HTERT RPE-1 (cell line): ENCODE data around the gene NAALAD2.
"Not testable (repeated sequence)": the region's sequence is repeated elsewhere in the genome, so short reads cannot be mapped to it uniquely, and the experiment has no call there.

Experiments used
- in situ Hi-C: fragments of 300-500 bp; cut with MboI; formaldehyde crosslinking; loops from 4 replicates; pipeline ENCODE4 v1.14.3; 2020; ENCODE audit warnings: low sequenced_read_pairs

Gene NAALAD2

GRCh38 chr11:90134478-90135003, at the start of gene NAALAD2:
Gene NAALAD2, plus strand, starts transcription at chr11:90134663. Its CDS starts 96 bp downstream, at chr11:90134759.
- in situ Hi-C loops = no loop called here

- in situ Hi-C loops = not testable (repeated sequence)
Measured at GRCh38 chr11:90085650-90086049, 48.8 kb upstream of the NAALAD2 start, which contains the start of gene UBTFL1. Gene UBTFL1, plus strand, starts transcription at chr11:90085950. Its CDS starts 0 bp downstream, at chr11:90085950.

GRCh38 chr11:90088731-90089130, 45.7 kb upstream of the NAALAD2 start:
- in situ Hi-C loops = not testable (repeated sequence)

- in situ Hi-C loops = not testable (repeated sequence)
Measured at GRCh38 chr11:90095230-90095924, 39.1 kb upstream of the NAALAD2 start.

GRCh38 chr11:90098261-90098660, 36.2 kb upstream of the NAALAD2 start:
- in situ Hi-C loops = not testable (repeated sequence)

- in situ Hi-C loops = no loop called here
Measured at GRCh38 chr11:90100431-90100830, 34.0 kb upstream of the NAALAD2 start.

GRCh38 chr11:90113541-90113940, 20.9 kb upstream of the NAALAD2 start:
- in situ Hi-C loops = no loop called here

- in situ Hi-C loops = no loop called here
Measured at GRCh38 chr11:90120191-90120590, 14.3 kb upstream of the NAALAD2 start.

GRCh38 chr11:90124371-90124770, 10.1 kb upstream of the NAALAD2 start:
- in situ Hi-C loops = no loop called here

GRCh38 chr11:90124946-90125345, 9.5 kb upstream of the NAALAD2 start:
- in situ Hi-C loops = no loop called here

GRCh38 chr11:90133560-90134477, 644 bp upstream of the NAALAD2 start:
- in situ Hi-C loops = no loop called here

- in situ Hi-C loops = no loop called here
Measured at GRCh38 chr11:90135016-90135415, 553 bp downstream of the NAALAD2 start.

GRCh38 chr11:90148900-90149299, 14.4 kb downstream of the NAALAD2 start:
- in situ Hi-C loops = no loop called here

- in situ Hi-C loops = not testable (repeated sequence)
Measured at GRCh38 chr11:90166982-90167573, 32.6 kb downstream of the NAALAD2 start.

GRCh38 chr11:90167704-90168103, 33.2 kb downstream of the NAALAD2 start:
- in situ Hi-C loops = not testable (repeated sequence)

GRCh38 chr11:90168571-90168970, 34.1 kb downstream of the NAALAD2 start:
- in situ Hi-C loops = no loop called here

- in situ Hi-C loops = no loop called here
Measured at GRCh38 chr11:90171359-90171758, 36.9 kb downstream of the NAALAD2 start.

- in situ Hi-C loops = no loop called here
Measured at GRCh38 chr11:90176069-90176468, 41.6 kb downstream of the NAALAD2 start.

- in situ Hi-C loops = no loop called here
Measured at GRCh38 chr11:90178751-90179150, 44.3 kb downstream of the NAALAD2 start.

- in situ Hi-C loops = no loop called here
Measured at GRCh38 chr11:90179923-90180322, 45.5 kb downstream of the NAALAD2 start.

- in situ Hi-C loops = no loop called here
Measured at GRCh38 chr11:90187839-90188238, 53.4 kb downstream of the NAALAD2 start.
